Osteoblast (primary cell): Measurements from ENCODE around the gene TBXT. TPM values are rescaled to one million over a fixed set of nuclear protein-coding genes. Genes with fewer than 3 reads are reported as not detected.

Source experiments
- DNase-seq: peaks from one replicate; pipeline ENCODE4 v3.0.0; 2011; ENCODE audit warnings: low spot score, mixed read lengths; ENCODE audit not compliant: insufficient read length; ENCODE audit errors: missing footprints
- H2AFZ ChIP-seq: 2 replicates; pipeline ENCODE4 v1.6.0; 2011; ENCODE audit warnings: mild to moderate bottlenecking, low read length
- H3K27ac ChIP-seq: 2 replicates; pipeline ENCODE4 v1.5.1; 2011; ENCODE audit warnings: mild to moderate bottlenecking, low read depth, low read length, moderate library complexity
- H3K27me3 ChIP-seq: 2 replicates; pipeline ENCODE4 v1.6.0; 2012; ENCODE audit warnings: mild to moderate bottlenecking, control low read depth, inconsistent platforms, low read length, moderate library complexity; ENCODE audit not compliant: insufficient read depth
- H3K36me3 ChIP-seq: 2 replicates; pipeline ENCODE4 v1.5.1; 2011; ENCODE audit warnings: mild to moderate bottlenecking, low read length, control low read depth, moderate library complexity; ENCODE audit not compliant: insufficient read depth
- H3K4me1 ChIP-seq: 2 replicates; pipeline ENCODE4 v1.5.1; 2011; ENCODE audit warnings: mild to moderate bottlenecking, low read length, control low read depth, moderate library complexity; ENCODE audit not compliant: insufficient read depth
- H3K4me2 ChIP-seq: 2 replicates; pipeline ENCODE4 v1.6.0; 2011; ENCODE audit warnings: mild to moderate bottlenecking, low read length; ENCODE audit not compliant: insufficient read depth
- H3K4me3 ChIP-seq: fragments of 200-600 bp; sonication (generic); 3 replicates; pipeline ENCODE4 v1.5.1; 2012; ENCODE audit warnings: mild to moderate bottlenecking, low read length, inconsistent platforms; ENCODE audit not compliant: insufficient read depth
- H3K79me2 ChIP-seq: 2 replicates; pipeline ENCODE4 v1.6.0; 2012; ENCODE audit warnings: mild to moderate bottlenecking, low read length, control low read depth, inconsistent platforms; ENCODE audit not compliant: insufficient read depth
- H3K9me3 ChIP-seq: 2 replicates; pipeline ENCODE4 v1.5.1; 2011; ENCODE audit warnings: low read depth, low read length, control low read depth
- H4K20me1 ChIP-seq: 2 replicates; pipeline ENCODE4 v1.6.0; 2012; ENCODE audit warnings: mild to moderate bottlenecking, low read length, control low read depth; ENCODE audit not compliant: insufficient read depth
- total RNA-seq: library from RNA; depleted of rRNA; stranded (reverse); fragments of >200 nt; gene quantifications from 2 replicates; pipeline ENCODE4 v1.2.3, GENCODE V29; 2012
- TF ChIP-seq, protein P1 (sequence below): IDR thresholded peaks from 2 replicates; pipeline ENCODE4 v1.5.1; 2011; ENCODE audit warnings: mild to moderate bottlenecking, low read depth, low read length, moderate library complexity; ENCODE audit errors: extremely low read depth

TBXT gene
- total RNA-seq, 1 donor: not detected

DNA sequence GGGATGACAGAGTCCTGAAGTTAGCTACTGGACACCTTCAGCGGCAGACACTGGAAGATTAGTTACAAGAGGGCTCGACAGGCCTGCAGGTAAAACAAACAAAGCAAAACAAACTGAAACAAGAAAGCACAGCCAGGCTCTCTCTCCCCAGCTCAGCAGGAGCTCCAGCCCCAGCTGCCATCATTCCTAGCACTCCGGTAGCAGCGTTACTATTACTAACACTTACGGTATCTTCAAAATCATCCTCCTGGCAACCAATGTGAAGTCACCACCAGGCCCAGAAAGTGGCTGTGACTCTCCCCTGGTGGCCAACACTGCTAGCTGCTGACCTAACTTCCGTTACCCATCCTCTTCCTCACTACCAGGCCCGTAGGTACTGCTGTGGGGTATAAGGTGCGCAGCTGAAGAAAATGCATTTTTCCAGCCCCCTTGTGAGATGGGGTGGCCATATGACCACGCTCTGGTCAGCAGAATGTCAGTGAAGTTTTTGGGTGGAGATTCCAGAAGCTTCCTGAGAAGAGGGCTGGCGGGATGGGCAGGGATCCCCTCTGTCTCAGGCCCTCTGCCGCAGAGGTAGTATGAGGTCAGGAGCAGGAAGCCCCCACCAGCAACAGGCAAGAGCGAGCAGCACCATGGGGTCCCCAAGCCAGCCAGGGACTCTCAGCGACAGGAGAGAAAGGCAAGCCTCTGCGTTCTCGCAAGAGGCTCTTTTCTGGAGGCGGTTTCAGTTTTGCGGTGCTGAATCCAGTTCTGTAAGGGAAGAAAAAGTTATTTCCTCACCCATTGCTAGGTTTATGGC is 37.4 kb upstream of the TBXT start:
- DNase-seq: peak; percentile 48
- Histone ChIP-seq H3K4me1 (no peaks in the 10 kb centered on the region), H4K20me1 (no peaks in the 10 kb centered on the region), H3K9me3 (no peaks in the 10 kb centered on the region), H3K4me3 (no peak overlapping the region), H3K27me3 (no peaks in the 10 kb centered on the region), H2AFZ (no peak overlapping the region), H3K36me3 (no peaks in the 10 kb centered on the region), H3K27ac (no peak overlapping the region), H3K79me2 (no peaks in the 10 kb centered on the region), H3K4me2 (no peak overlapping the region)
- TF ChIP-seq, protein P1, sequence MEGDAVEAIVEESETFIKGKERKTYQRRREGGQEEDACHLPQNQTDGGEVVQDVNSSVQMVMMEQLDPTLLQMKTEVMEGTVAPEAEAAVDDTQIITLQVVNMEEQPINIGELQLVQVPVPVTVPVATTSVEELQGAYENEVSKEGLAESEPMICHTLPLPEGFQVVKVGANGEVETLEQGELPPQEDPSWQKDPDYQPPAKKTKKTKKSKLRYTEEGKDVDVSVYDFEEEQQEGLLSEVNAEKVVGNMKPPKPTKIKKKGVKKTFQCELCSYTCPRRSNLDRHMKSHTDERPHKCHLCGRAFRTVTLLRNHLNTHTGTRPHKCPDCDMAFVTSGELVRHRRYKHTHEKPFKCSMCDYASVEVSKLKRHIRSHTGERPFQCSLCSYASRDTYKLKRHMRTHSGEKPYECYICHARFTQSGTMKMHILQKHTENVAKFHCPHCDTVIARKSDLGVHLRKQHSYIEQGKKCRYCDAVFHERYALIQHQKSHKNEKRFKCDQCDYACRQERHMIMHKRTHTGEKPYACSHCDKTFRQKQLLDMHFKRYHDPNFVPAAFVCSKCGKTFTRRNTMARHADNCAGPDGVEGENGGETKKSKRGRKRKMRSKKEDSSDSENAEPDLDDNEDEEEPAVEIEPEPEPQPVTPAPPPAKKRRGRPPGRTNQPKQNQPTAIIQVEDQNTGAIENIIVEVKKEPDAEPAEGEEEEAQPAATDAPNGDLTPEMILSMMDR: no peak

DNA sequence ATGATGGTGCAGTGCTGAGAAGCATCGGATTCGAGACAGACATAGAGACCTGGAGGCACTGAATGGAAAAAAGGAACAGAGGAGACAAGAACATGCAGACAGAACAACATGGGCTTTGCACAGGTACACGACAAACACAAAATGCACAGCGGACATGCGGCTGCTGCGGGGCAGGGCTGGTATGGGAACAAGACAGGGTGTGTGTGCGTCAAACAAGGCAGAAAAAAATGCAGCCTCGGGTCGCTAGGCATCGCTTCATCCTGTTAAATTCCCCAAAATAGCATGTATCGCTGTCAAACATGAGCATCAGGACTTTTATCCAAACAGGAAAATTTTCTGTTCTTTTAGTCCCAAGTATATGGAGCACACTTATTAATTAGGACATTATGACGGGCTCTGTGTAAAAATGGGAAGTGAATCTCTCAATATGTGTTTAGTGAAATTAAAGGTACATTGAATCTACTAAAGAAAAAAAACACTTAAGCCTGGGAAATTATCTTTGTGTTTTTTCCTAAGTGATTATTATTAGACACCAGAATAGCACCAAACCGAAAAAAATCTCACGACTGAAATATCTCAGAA is 36.1 kb upstream of the TBXT start:
- DNase-seq: no peak
- Histone ChIP-seq H3K4me1 (no peaks in the 10 kb centered on the region), H3K27me3 (no peaks in the 10 kb centered on the region), H3K4me3 (no peak overlapping the region), H3K79me2 (no peaks in the 10 kb centered on the region), H3K27ac (no peak overlapping the region), H3K4me2 (no peak overlapping the region), H2AFZ (no peak overlapping the region), H4K20me1 (no peaks in the 10 kb centered on the region), H3K9me3 (no peaks in the 10 kb centered on the region), H3K36me3 (no peaks in the 10 kb centered on the region)
- TF ChIP-seq, protein P1: no peak

GRCh38 chr6:166203003-166203640 is 35.5 kb upstream of the TBXT start:
- no peak overlapping the region for H3K4me2 ChIP-seq
- H3K36me3 ChIP-seq: no peaks in the 10 kb centered on the region
- DNase-seq: peak; percentile 56
- H2AFZ ChIP-seq: no peak overlapping the region
- TF ChIP-seq, protein P1: no peak
- no peaks in the 10 kb centered on the region for H3K9me3 ChIP-seq
- no peaks in the 10 kb centered on the region for H4K20me1 ChIP-seq
- H3K27me3 ChIP-seq: no peaks in the 10 kb centered on the region
- no peaks in the 10 kb centered on the region for H3K79me2 ChIP-seq
- H3K4me3 ChIP-seq: no peak overlapping the region
- H3K27ac ChIP-seq: no peak overlapping the region
- no peaks in the 10 kb centered on the region for H3K4me1 ChIP-seq

GRCh38 chr6:166202321-166202733 is 34.7 kb upstream of the TBXT start:
- Histone ChIP-seq H3K4me2 (no peak overlapping the region), H3K4me3 (no peak overlapping the region), H4K20me1 (no peaks in the 10 kb centered on the region)

More at GRCh38 chr6:166202321-166202733, 34.7 kb upstream of the TBXT start:
- Histone ChIP-seq H3K36me3 (no peaks in the 10 kb centered on the region), H3K4me1 (no peaks in the 10 kb centered on the region), H3K79me2 (no peaks in the 10 kb centered on the region), H2AFZ (no peak overlapping the region), H3K27ac (no peak overlapping the region), H3K27me3 (no peaks in the 10 kb centered on the region), H3K9me3 (no peaks in the 10 kb centered on the region)
- DNase-seq: no peak
- TF ChIP-seq, protein P1: no peak
